ENCODE data around the gene SPIRE1. TPM values are rescaled to one million over a fixed set of nuclear protein-coding genes. Genes with fewer than 3 reads are reported as not detected.

SPIRE1 gene
- total RNA-seq, 1 experiment from 2014 or later: 16.6 TPM

DNA sequence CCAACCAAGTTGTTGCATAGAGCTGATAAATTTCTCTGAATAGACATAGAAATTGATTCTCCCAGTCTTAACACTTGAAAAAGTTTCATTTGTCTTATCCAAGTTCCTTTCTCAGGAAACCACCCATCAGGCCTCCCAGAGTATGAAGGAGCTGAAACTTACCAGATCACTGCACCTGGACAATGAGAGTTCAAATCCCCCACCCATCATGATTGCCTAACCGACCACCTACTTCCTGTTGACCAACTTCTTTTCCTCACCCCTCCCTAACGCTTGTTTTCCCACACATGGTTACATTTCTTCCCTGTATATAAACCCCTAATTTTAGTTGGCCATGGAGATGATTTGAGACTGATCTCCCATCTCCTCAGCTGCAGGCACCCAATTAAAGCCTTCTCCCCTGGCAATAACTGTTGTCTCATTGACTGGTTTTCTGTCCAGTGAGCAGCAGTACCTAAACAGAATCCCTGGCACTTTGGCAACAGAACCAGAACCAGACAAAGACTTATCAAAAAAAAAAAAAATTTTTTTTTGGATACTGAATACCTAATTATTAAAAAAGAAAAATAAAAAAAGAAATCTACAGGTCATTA is 103.0 kb downstream of the SPIRE1 start:
- TF ChIP-seq, protein P1, sequence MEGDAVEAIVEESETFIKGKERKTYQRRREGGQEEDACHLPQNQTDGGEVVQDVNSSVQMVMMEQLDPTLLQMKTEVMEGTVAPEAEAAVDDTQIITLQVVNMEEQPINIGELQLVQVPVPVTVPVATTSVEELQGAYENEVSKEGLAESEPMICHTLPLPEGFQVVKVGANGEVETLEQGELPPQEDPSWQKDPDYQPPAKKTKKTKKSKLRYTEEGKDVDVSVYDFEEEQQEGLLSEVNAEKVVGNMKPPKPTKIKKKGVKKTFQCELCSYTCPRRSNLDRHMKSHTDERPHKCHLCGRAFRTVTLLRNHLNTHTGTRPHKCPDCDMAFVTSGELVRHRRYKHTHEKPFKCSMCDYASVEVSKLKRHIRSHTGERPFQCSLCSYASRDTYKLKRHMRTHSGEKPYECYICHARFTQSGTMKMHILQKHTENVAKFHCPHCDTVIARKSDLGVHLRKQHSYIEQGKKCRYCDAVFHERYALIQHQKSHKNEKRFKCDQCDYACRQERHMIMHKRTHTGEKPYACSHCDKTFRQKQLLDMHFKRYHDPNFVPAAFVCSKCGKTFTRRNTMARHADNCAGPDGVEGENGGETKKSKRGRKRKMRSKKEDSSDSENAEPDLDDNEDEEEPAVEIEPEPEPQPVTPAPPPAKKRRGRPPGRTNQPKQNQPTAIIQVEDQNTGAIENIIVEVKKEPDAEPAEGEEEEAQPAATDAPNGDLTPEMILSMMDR (conservative IDR thresholded peaks at IDR 0.05): no peak
- no peak for DNase-seq
- no peak overlapping the region for H3K56ac ChIP-seq (ENCODE audit: insufficient read length, low read depth, low read length)
- no peak overlapping the region for H3K27ac ChIP-seq (ENCODE audit: insufficient read length, low read depth, low read length)
- H3K4ac ChIP-seq (ENCODE audit: low read depth, low read length): no peak overlapping the region
- no peak overlapping the region for H3K9ac ChIP-seq (ENCODE audit: extremely low read depth, insufficient read length, low read length)
- no CpG with 5 or more reads among the region's 2 CpGs for whole genome bisulfite sequencing (ENCODE audit: extremely low coverage, insufficient read length, low lambda C conversion rate)
- H3K14ac ChIP-seq (ENCODE audit: insufficient read depth, low read length): no peak overlapping the region
- Mint-ChIP-seq H3K36me3 (ENCODE audit: insufficient read depth in 1 of 3, low read depth in 3 of 3) (peaks cover 50 to 67% (median 54%) of the 10 kb centered on the region in 3 experiments), H3K27ac (no peak overlapping the region), H3K4me3 (no peak overlapping the region), H3K9me3 (peaks cover 59 to 72% of the 10 kb centered on the region in 2 experiments), H3K4me1 (peaks cover 4 to 11% of the 10 kb centered on the region in 2 experiments), H3K27me3 (ENCODE audit: low read depth) (no peaks in the 10 kb centered on the region; the same call in 1 of the 2 replicates)
- H2BK15ac ChIP-seq (ENCODE audit: low read depth, low read length): no peak overlapping the region
- H3K23me2 ChIP-seq (ENCODE audit: insufficient read length, low read depth, low read length, poor library complexity, severe bottlenecking): no peaks in the 10 kb centered on the region
- H4K91ac ChIP-seq (ENCODE audit: insufficient read length, low read depth, low read length): no peak overlapping the region
- H3K9me3 ChIP-seq (ENCODE audit: control insufficient read depth, low read depth, low read length): peaks cover 11% of the 10 kb centered on the region
- no peak overlapping the region for H4K5ac ChIP-seq (ENCODE audit: insufficient read length, low read depth, low read length)
- H2AK5ac ChIP-seq (ENCODE audit: insufficient read length, low read length): no peak overlapping the region
- no peak overlapping the region for H3K23ac ChIP-seq (ENCODE audit: insufficient read length, low read depth, low read length)
- no peak overlapping the region for H4K8ac ChIP-seq (replicated peaks; ENCODE audit: insufficient read length, low read depth, low read length)
- H3K4me2 ChIP-seq (ENCODE audit: insufficient read depth, insufficient read length, low read length): no peak overlapping the region
- H3K27me3 ChIP-seq (ENCODE audit: insufficient read depth, low read length): no peaks in the 10 kb centered on the region
- H4K20me1 ChIP-seq (ENCODE audit: control insufficient read depth, insufficient read depth, insufficient read length): no peaks in the 10 kb centered on the region
- H2BK120ac ChIP-seq (ENCODE audit: low read depth, low read length, poor library complexity, severe bottlenecking): no peak overlapping the region
- H2BK20ac ChIP-seq (ENCODE audit: low read depth, low read length, poor library complexity, severe bottlenecking): no peak overlapping the region
- no peaks in the 10 kb centered on the region for H3K4me1 ChIP-seq (ENCODE audit: insufficient read depth, low read length)
- H2AFZ ChIP-seq (ENCODE audit: low read length): no peak overlapping the region
- H3K18ac ChIP-seq (ENCODE audit: insufficient read length, low read depth, low read length): no peak overlapping the region
- H3T11ph ChIP-seq (ENCODE audit: low read length): no peak overlapping the region
- no peaks in the 10 kb centered on the region; the same call in 1 of the 2 replicates for H3K79me2 ChIP-seq (ENCODE audit: insufficient read depth, low read length)
- no peaks in the 10 kb centered on the region for H3K79me1 ChIP-seq (ENCODE audit: insufficient read depth, low read depth, low read length, poor library complexity, severe bottlenecking)
- no peak overlapping the region for H2BK12ac ChIP-seq (ENCODE audit: insufficient read length, low read depth, low read length)
- no peak overlapping the region for H2BK5ac ChIP-seq (ENCODE audit: insufficient read length, low read length)

Data from H9 (cell line).